ENCODE measurements around the gene SNRNP70. TPM values are rescaled to one million over a fixed set of nuclear protein-coding genes. Genes with fewer than 3 reads are reported as not detected.

Gene SNRNP70
- total RNA-seq, 2 experiments from 2014 or later = 180 to 190 TPM

DNA sequence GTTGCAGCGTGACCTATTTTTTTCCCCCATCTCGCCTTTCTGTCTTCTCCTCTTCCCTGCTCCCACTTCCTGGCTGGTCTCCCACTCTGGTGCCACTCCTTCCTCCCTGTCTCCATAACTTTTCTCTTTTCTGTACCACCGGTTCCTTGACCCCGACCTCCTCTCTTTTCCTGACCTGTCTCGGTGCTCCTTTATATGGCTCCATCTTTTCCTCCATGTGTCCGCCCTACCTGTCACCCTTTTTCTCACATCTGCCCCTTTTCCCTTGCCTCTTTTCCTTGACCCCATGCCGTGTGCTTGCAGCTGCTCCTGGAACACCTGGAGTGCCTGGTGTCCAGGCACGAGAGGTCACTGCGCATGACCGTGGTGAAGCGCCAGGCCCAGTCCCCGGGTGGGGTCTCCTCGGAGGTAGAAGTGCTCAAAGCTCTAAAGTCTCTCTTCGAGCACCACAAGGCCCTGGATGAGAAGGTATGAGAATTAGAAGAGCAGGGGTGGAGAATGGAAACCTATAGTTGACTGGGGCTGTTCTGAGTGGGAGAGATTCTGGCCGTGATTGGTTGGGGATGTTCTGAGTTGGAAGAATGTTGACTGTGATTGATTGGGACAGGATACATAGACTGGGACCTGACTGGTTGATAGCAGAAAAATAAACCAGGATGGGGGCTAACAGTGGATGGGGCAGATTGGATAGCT, 43.4 kb downstream of the SNRNP70 start:
- no peaks in the 10 kb centered on the region for H3K36me3 Mint-ChIP-seq
- no peaks in the 10 kb centered on the region for H3K9me3 Mint-ChIP-seq
- peaks cover 17% of the 10 kb centered on the region for H3K4me1 Mint-ChIP-seq (ENCODE audit: low read depth)
- no peaks in the 10 kb centered on the region for H3K27me3 Mint-ChIP-seq
- DNase-seq = no peak
- no peak overlapping the region for H3K27ac Mint-ChIP-seq
- ChIA-PET POLR2A (interaction anchor here (1.4 to 1.9 kb wide), 2 partner anchors 15 to 18 kb away, joined by 3 to 5 read pairs; partner anchors contain the start of gene LIN7B), CTCF (interaction anchor here (0.6 to 2.9 kb wide), 10 partner anchors 11 to 135 kb away, joined by 3 to 15 read pairs (median 4); partner anchors contain the start of genes LIN7B and RUVBL2)
- H3K4me3 Mint-ChIP-seq = peak overlapping the region; percentile 86
- intact Hi-C loops (cut with micrococcal nuclease) = loop anchor here (1.0 to 2.0 kb wide), 2 partner anchors 9 to 14 kb away; partner anchors contain the start of genes C19orf73, LIN7B and PPFIA3

- POLR2A ChIA-PET = no interaction called here
- Mint-ChIP-seq H3K9me3 (no peaks in the 10 kb centered on the region), H3K27ac (no peak overlapping the region), H3K4me1 (ENCODE audit: low read depth) (peaks cover 19% of the 10 kb centered on the region), H3K27me3 (no peaks in the 10 kb centered on the region), H3K36me3 (no peaks in the 10 kb centered on the region), H3K4me3 (no peak overlapping the region)
- CTCF ChIA-PET = interaction anchor here (1.0 to 2.9 kb wide), 6 partner anchors 15 to 136 kb away, joined by 3 to 15 read pairs (median 8); partner anchors contain the start of genes GYS1, LIN7B and RUVBL2
- DNase-seq = no peak
- intact Hi-C loops (cut with micrococcal nuclease) = loop anchor here (2.0 kb wide), 1 partner anchor 14 kb away; the partner anchor contains the start of gene LIN7B
These were observed 44.0 kb downstream of the SNRNP70 start for GRCh38 chr19:49129238-49129583.

DNA sequence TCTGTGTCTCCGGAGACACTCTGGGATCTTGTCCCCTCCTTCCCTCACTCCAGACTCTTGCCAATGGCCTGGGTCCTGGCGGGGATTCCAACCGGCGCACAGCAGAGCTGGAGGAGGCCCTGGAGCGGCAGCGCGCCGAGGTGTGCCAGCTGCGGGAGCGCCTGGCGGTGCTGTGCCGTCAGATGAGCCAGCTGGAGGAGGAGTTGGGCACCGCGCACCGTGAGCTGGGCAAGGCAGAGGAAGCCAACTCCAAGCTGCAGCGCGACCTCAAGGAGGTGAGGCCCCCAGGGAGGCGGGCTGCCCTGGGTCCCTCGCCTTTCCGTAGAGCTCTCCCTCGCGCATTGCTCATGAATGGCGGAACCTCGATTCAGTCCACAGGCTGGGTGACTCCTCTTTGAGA, 45.1 kb downstream of the SNRNP70 start:
- intact Hi-C loops (cut with micrococcal nuclease) = no loop called here
- Mint-ChIP-seq H3K27me3 (no peaks in the 10 kb centered on the region), H3K9me3 (no peaks in the 10 kb centered on the region), H3K4me1 (ENCODE audit: low read depth) (peaks cover 19% of the 10 kb centered on the region), H3K4me3 (no peak overlapping the region), H3K36me3 (no peaks in the 10 kb centered on the region), H3K27ac (no peak overlapping the region)
- DNase-seq = no peak
- POLR2A ChIA-PET = no interaction called here
- CTCF ChIA-PET = interaction anchor here (0.8 to 2.9 kb wide), 7 partner anchors 9 to 294 kb away, joined by 3 to 15 read pairs (median 3); partner anchors contain the start of genes GYS1, LIN7B and RUVBL2

DNA sequence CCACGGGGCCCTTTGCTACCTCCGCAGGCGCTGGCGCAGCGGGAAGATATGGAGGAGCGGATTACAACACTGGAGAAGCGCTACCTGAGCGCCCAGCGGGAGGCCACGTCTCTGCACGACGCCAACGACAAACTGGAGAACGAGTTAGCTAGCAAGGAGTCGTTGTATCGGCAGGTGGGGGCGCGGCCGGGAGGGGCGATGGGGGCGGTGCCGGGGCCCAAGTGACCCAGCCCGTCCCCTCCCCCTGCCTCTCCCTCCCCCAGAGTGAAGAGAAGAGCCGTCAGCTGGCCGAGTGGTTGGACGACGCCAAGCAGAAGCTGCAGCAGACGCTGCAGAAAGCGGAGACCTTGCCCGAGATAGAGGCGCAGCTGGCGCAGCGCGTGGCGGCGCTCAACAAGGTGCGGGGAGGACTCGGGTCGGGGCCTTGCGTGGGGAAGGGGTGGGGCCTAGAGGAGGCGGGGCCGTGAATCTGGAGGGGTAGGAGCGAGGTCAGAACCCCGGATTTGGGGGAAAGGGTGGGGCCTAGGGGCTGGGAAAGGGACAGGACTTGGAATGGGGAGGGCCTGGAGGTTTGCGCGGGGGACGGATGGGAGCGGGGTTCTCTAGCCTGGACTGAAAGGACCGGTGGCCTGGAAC, 47.8 kb downstream of the SNRNP70 start:
- intact Hi-C loops (cut with micrococcal nuclease) = no loop called here
- peaks cover 18% of the 10 kb centered on the region for H3K4me1 Mint-ChIP-seq (ENCODE audit: low read depth)
- no peaks in the 10 kb centered on the region for H3K9me3 Mint-ChIP-seq
- ChIA-PET CTCF (interaction anchor here (0.8 to 2.3 kb wide), 5 partner anchors 13 to 66 kb away, joined by 3 to 9 read pairs (median 4); no protein-coding TSS in a partner anchor), POLR2A (no interaction called here)
- peaks cover 2% of the 10 kb centered on the region for H3K27me3 Mint-ChIP-seq
- no peaks in the 10 kb centered on the region for H3K36me3 Mint-ChIP-seq
- H3K27ac Mint-ChIP-seq = no peak overlapping the region
- peak overlapping the region; percentile 56 for H3K4me3 Mint-ChIP-seq
- peak; percentile 37 for DNase-seq

GRCh38 chr19:49133621-49134454, 48.6 kb downstream of the SNRNP70 start:
- CTCF ChIA-PET = interaction anchor here (0.6 to 2.3 kb wide), 5 partner anchors 16 to 65 kb away, joined by 3 to 9 read pairs (median 4); no protein-coding TSS in a partner anchor
- H3K4me1 Mint-ChIP-seq (ENCODE audit: low read depth) = peaks cover 11% of the 10 kb centered on the region
- H3K27me3 Mint-ChIP-seq = peaks cover 2% of the 10 kb centered on the region
- no peaks in the 10 kb centered on the region for H3K36me3 Mint-ChIP-seq
- H3K9me3 Mint-ChIP-seq = no peaks in the 10 kb centered on the region
- H3K27ac Mint-ChIP-seq = no peak overlapping the region
- intact Hi-C loops (cut with micrococcal nuclease) = no loop called here
- POLR2A ChIA-PET = no interaction called here
- DNase-seq = peak; percentile 78
- H3K4me3 Mint-ChIP-seq = peak overlapping the region; percentile 56

- Mint-ChIP-seq H3K36me3 (no peaks in the 10 kb centered on the region), H3K4me1 (ENCODE audit: low read depth) (peaks cover 9% of the 10 kb centered on the region), H3K27me3 (peaks cover 2% of the 10 kb centered on the region), H3K27ac (no peak overlapping the region), H3K4me3 (no peak overlapping the region), H3K9me3 (no peaks in the 10 kb centered on the region)
- CTCF ChIA-PET = interaction anchor here (0.9 to 2.3 kb wide), 4 partner anchors 9 to 63 kb away, joined by 3 to 9 read pairs (median 4); no protein-coding TSS in a partner anchor
- no peak for DNase-seq
- POLR2A ChIA-PET = no interaction called here
- intact Hi-C loops (cut with micrococcal nuclease) = no loop called here
These were observed 50.4 kb downstream of the SNRNP70 start for GRCh38 chr19:49135686-49136085.

DNA sequence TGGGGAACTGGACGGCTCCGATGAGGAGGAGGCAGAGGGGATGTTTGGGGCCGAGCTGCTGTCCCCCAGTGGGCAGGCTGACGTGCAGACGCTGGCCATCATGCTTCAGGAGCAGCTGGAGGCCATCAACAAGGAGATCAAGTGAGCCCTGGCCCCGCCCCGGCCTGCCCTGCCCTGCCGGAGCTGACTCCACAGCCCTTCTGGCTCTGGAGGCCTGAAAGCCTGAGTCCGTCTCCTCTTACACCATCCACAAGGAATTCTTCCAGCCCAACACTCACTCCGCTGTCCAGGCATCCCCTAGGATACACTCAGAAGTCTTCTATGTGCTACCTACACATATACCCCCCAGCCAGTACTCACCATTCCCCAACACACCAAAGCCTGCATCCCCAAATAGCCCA, 51.5 kb downstream of the SNRNP70 start:
- intact Hi-C loops (cut with micrococcal nuclease) = no loop called here
- CTCF ChIA-PET = interaction anchor here (1.0 kb wide), 1 partner anchor 8 kb away, joined by 3 read pairs; no protein-coding TSS in a partner anchor

DNA sequence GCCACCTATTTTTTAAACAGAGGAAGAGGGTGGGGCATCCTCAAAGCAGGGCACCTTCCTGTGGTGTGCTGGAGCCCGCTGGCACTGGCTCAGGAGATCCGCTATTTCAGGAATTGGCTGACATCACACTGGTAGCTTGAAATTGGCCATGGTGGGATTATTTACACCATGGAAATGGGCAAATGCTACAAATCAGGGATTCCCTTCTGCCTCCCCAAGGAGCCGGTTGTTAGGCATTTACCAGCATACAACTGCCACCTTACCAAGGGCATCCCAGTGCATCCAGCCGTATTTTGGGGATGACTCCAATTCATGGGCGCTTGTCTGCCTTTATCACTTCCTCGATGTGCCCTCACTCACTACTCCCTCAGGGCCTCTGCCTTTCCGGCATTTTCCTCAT, 55.7 kb downstream of the SNRNP70 start:
- DNase-seq = no peak
- Mint-ChIP-seq H3K9me3 (no peaks in the 10 kb centered on the region), H3K27me3 (peaks cover 15% of the 10 kb centered on the region), H3K4me1 (ENCODE audit: low read depth) (peaks cover 11% of the 10 kb centered on the region), H3K36me3 (no peaks in the 10 kb centered on the region), H3K27ac (no peak overlapping the region), H3K4me3 (no peak overlapping the region)
- intact Hi-C loops (cut with micrococcal nuclease) = no loop called here
- ChIA-PET POLR2A (no interaction called here), CTCF (no interaction called here)

More for the DNA sequence above, 51.5 kb downstream of the SNRNP70 start:
- no peaks in the 10 kb centered on the region for H3K9me3 Mint-ChIP-seq
- DNase-seq = no peak
- peaks cover 5% of the 10 kb centered on the region for H3K27me3 Mint-ChIP-seq
- H3K4me1 Mint-ChIP-seq (ENCODE audit: low read depth) = peaks cover 9% of the 10 kb centered on the region
- H3K27ac Mint-ChIP-seq = no peak overlapping the region
- no peaks in the 10 kb centered on the region for H3K36me3 Mint-ChIP-seq
- POLR2A ChIA-PET = no interaction called here
- H3K4me3 Mint-ChIP-seq = no peak overlapping the region

- peaks cover 11% of the 10 kb centered on the region for H3K4me1 Mint-ChIP-seq (ENCODE audit: low read depth)
- no peak overlapping the region for H3K27ac Mint-ChIP-seq
- no peaks in the 10 kb centered on the region for H3K36me3 Mint-ChIP-seq
- DNase-seq = no peak
- no peak overlapping the region for H3K4me3 Mint-ChIP-seq
- ChIA-PET POLR2A (no interaction called here), CTCF (interaction anchor here (0.8 kb wide), 1 partner anchor 43 kb away, joined by 3 read pairs; no protein-coding TSS in a partner anchor)
- no peaks in the 10 kb centered on the region for H3K9me3 Mint-ChIP-seq
- intact Hi-C loops (cut with micrococcal nuclease) = no loop called here
- peaks cover 17% of the 10 kb centered on the region for H3K27me3 Mint-ChIP-seq
These were observed 56.1 kb downstream of the SNRNP70 start for GRCh38 chr19:49141352-49141751.

DNA sequence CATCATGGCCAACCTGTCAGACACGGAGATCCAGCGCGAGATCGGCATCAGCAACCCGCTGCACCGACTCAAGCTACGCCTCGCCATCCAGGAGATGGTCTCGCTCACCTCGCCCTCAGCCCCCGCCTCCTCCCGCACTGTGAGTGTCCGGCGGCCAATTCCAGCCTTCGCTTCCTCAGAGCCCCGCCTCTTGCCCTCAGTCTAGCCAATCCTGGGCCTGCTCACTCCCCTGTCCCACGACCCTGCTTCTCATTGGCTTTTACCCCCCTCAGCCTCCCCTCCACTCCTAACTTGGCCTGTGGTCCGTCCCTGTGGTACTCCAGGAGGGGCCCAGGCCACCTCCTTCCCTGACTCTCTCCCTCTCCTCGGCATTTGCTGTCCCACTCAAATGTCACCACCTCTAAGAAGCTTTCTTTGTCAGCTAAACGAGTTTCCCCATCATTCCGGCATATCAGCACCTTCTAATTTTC, 57.6 kb downstream of the SNRNP70 start:
- Mint-ChIP-seq H3K4me3 (peak overlapping the region; percentile 57), H3K27ac (no peak overlapping the region), H3K36me3 (no peaks in the 10 kb centered on the region), H3K27me3 (peaks cover 23% of the 10 kb centered on the region), H3K9me3 (no peaks in the 10 kb centered on the region), H3K4me1 (ENCODE audit: low read depth) (peaks cover 11% of the 10 kb centered on the region)
- intact Hi-C loops (cut with micrococcal nuclease) = no loop called here
- DNase-seq = peak; percentile 85
- CTCF ChIA-PET = interaction anchor here (0.8 to 1.3 kb wide), 3 partner anchors 45 to 67 kb away, joined by 3 to 4 read pairs (median 3); no protein-coding TSS in a partner anchor
- POLR2A ChIA-PET = interaction anchor here (0.7 kb wide), 1 partner anchor 311 kb away, joined by 3 read pairs; no protein-coding TSS in a partner anchor
